Upper lobe of left lung (tissue), 4 donors: ENCODE measurements around the gene ZNF785.

Experiments used
- POLR2A ChIP-seq, 4 donors: fragments of 450-650 bp; IDR thresholded peaks; one replicate each; pipeline ENCODE4 v1.5.1; 2016 to 2017; ENCODE audit warnings: antibody characterized with exemption in 4 of 4, mild to moderate bottlenecking in 2 of 4
- TF ChIP-seq, protein P1 (sequence below), 6 experiments: fragments of 450-650 bp in 4 of 6; fragments of 200-600 bp in 2 of 6; sonication (generic) in 2 of 6; IDR thresholded peaks; one replicate each; pipeline ENCODE4 v1.5.1; 2016 to 2019; ENCODE audit warnings: antibody characterized with exemption in 6 of 6

DNA sequence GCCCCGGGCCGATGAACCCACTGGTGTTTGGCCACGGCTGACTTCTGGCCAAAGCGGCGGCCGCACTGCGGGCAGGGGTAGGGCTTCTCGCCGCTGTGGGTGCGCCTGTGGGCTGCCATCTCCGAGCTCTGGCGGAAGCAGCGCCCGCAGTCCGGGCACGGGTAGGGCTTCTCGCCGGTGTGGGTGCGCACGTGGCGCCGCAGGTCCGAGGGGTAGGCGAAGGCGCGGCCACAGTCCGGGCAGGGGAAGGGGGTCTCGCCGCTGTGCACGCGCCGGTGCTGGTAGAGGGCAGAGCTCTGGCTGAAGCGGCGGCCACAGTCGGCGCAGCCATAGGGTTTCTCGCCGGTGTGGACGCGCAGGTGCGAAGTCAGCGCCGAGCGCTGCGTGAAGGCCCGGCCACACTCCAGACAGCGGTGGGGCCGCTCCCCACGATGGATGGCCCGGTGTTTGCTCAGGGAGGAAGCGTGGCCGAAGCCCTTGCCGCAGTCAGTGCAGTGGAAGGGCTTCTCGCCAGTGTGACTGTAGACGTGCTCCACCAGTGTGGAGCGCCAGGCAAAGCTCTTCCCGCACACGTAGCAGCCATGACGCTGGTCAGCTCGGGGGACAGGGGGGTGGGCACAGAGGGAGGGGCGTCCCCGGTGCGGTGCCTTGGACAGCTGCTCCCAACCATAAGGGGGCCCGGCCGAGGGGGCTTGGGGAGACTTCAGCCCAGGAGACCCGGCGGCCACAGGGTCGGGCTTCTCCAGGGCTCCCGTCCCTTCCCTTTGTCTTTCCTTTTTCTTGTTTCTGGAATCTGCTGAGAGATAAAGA, 30.0 kb downstream of the ZNF785 start:
- TF ChIP-seq, protein P1, sequence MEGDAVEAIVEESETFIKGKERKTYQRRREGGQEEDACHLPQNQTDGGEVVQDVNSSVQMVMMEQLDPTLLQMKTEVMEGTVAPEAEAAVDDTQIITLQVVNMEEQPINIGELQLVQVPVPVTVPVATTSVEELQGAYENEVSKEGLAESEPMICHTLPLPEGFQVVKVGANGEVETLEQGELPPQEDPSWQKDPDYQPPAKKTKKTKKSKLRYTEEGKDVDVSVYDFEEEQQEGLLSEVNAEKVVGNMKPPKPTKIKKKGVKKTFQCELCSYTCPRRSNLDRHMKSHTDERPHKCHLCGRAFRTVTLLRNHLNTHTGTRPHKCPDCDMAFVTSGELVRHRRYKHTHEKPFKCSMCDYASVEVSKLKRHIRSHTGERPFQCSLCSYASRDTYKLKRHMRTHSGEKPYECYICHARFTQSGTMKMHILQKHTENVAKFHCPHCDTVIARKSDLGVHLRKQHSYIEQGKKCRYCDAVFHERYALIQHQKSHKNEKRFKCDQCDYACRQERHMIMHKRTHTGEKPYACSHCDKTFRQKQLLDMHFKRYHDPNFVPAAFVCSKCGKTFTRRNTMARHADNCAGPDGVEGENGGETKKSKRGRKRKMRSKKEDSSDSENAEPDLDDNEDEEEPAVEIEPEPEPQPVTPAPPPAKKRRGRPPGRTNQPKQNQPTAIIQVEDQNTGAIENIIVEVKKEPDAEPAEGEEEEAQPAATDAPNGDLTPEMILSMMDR (IDR thresholded peaks at IDR 0.05), result no peak
- no peak for TF ChIP-seq POLR2A (IDR thresholded peaks at IDR 0.05)
